ENCODE data around the gene CDH4. TPM values are rescaled to one million over a fixed set of nuclear protein-coding genes. Genes with fewer than 3 reads are reported as not detected.
A peak's percentile ranks its signal among the peaks of the same experiment; 100 is the strongest.

Gene CDH4
- total RNA-seq, 1 donor from 2014 or later = under 0.01 TPM

DNA sequence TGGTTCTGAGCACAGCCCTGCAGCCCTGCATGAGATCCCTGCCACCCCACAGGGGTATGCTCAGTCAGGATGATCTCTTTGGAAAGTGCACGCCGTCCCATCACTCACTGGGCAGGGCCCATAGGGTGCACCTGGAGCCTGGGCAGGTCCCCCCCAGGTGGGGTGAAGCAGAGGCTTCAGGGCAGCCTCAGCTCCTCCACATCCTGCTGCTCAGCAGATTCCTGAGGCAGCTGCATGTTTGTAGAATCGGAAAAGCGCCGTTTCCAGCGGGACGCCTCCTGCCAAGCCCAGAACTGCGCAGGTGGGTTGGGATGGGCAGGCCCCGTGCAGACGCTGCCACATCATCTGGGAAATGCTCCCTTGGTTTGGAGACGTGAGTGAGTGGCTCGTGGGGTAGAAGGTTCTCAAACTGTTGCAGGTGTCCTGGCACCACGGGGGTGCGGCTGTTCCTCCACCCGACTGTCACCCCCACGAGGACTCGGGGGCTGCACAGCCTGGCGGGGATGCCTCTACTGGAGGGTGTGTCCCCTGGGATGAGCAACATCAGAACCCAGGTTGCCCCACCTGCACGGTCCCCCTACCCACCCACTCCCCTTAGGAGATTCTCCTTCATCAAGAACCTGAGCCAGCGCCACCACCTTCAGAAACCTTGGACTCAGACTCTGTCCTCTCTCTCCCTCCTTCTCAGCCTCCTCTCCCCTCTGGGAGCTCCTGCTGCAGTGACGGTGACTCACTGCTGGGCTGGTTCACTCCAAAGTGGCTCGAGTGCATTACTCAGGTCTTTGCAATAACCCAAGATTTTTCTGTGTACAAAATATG lies 479.5 kb downstream of the CDH4 start:
- DNase-seq (ENCODE audit: low read depth in 2 of 2) = no peak

DNA sequence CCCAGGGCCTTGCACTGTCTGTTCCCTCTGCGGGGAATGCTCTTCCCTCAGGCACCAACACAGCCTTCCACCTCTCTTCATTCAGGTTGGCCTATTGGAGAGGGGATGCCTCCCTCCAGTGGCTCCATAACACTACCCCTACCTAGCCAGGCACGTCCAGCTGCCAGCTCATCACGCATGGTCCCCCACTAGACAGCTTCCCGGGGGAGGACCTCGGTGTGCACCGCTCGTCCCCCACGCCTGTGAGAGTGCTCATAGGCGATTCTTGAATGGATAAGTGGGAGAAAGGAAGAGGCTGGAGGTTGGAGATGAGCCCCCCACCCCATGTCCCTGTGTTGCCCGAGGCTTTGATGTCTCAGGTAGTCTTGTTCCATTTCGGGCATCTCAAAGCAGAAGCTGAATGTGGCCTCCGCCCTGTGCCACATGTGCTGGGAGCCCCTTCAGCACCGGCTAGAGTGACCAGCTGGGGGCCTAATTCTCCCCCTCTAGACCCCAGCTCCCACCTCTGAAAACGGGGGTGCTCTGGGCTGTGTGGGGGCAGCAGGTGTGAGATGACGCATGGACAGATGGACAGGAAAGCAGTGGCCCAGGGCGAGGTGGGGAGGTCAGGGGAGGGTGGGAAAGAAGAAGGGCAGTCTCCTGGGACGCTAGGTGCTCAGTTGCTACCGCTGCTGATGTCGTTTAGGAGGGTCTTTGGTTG lies 480.6 kb downstream of the CDH4 start:
- no peak for DNase-seq (ENCODE audit: low read depth in 2 of 2)

DNA sequence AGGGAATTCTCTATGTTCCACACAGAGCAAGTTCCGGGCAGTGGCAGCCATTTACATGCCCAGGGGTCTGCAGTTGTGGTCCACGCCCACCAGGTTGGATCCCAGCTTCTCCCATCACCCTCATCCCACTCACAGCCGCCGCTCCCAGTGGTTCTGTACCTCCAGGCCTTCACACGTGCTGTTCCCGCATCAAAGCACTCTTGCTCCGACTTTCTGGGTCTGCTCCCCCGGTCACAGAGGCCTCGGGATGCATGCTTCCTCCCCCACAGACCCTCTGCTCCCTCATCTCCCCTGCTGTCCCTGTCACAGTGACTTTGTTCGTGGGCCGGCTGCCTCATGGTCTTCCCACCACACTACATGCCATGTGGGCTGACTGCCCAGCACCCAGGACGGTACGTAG lies 481.2 kb downstream of the CDH4 start:
- DNase-seq (ENCODE audit: low read depth in 2 of 2) = no peak

DNA sequence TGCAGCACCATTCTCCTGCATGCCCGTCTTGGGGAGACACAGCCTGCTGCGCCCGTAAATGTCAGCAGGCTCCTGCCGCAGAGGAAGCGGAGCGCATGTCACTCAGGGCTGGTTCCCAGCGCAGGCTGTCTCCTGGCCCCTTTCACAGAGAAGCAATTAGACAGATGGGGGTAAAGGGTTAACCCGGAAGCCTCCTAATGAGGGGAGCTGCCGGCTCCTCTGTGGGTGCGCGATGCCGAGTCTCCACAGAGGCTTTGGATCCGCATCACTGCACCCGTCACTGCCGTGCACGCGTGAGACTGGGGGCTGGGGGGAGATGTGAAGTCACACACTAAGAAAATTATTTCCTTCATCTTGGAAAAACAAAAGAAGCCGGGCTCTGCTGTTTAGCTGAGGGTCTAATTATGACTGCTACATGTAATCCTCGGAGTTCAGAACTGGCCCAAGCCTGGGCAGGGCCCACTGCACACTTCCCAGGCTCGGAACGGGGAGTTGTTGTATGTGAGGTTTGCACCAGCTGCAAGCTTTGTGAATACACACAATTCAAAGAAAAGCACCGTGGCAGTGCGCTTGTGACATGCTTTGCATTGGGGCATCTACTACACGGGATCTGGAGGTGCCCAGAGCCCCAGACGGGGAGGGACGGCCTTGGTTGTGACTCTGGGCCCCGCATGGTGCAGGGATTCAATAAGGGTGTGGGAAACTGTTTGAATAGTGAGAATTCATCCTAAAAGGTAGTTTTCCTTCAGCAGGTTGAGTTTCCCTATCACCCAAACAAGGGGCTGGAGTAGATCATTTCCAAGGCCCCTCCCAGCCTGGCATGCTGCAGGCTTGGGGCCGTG lies 482.1 kb downstream of the CDH4 start:
- DNase-seq (ENCODE audit: low read depth in 2 of 2) = no peak

DNA sequence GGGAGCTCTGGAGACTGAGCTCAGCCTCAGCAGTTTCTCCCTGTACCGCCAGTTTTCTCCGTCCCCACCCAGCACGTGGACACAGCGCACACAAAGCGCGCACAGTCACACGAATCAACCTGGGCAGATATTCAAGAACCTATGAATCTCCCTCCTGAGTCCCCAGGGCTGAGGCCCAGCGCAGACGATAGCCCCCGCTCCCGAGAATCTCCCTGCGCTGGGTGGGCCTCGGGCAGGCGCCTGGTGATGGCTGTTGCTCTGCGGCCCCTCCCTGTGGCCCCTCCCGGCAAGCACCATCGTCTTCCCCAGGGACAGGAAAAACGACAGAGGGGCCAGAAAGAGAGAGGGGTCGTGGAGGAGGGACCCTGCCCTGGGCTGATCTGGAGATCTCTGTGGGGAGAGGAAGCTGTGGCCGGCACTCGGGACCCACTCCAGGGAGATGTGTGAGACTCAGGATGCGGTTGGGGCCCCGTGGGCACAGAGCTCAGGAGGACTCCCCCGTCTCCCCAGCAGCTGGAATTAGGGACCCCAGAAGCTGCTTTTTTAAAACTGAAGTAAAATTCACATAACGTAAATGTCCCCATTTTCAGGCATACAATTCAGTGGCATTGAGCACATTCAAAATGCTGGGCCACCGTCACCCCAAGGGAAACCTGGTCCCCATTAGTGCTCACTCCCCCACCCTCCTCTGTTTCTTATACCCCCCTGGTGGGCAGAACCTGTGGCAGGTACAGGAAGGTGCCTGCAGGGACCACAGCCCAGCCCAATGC lies 482.9 kb downstream of the CDH4 start:
- no peak for DNase-seq (ENCODE audit: low read depth in 2 of 2)

DNA sequence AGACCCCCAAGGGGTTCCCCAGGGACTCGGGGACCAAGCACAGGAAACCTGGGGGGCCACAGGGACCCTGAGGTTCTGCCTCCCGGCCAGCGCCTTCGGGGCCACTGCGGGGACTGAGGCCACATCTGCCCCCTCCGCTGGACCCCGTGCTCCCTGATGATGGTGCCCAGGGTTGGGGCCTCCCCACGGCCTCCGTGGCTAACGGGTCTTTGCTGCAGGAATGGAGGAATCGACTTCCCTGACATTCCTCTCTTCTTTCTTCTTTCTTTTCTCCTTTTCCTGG lies 483.4 kb downstream of the CDH4 start:
- DNase-seq (ENCODE audit: low read depth in 2 of 2) = no peak

DNA sequence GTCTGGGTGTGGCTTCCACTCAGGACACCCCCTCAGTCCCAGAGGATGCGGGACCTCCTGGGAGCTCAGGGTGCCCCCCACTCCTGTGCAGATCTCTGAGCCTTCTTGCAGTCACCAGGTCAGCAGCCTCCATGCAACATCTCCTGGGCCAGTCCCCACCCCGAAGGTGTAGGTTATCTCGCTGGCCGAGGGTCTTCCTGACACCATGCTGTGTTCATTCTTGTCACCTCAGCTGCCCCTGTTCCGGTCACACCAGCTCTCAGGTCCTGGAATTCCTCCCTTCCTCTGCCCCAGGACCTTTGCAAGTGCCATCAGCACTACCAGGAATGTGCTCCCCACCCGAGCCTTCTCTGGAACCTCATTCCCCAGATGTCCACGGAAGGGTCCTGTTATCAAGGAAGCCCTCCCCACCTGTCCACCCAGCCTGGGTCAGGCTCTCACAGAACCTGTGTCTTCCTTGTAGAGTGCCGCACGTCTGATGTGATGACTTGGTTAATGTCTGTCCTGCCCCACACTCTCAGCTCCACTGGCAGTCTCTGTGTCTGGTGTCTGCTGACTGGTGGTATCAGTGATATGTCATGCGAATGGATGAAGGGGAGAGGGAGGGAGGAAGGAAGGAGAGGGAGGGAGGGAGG lies 484.1 kb downstream of the CDH4 start:
- DNase-seq (ENCODE audit: low read depth in 2 of 2) = no peak

DNA sequence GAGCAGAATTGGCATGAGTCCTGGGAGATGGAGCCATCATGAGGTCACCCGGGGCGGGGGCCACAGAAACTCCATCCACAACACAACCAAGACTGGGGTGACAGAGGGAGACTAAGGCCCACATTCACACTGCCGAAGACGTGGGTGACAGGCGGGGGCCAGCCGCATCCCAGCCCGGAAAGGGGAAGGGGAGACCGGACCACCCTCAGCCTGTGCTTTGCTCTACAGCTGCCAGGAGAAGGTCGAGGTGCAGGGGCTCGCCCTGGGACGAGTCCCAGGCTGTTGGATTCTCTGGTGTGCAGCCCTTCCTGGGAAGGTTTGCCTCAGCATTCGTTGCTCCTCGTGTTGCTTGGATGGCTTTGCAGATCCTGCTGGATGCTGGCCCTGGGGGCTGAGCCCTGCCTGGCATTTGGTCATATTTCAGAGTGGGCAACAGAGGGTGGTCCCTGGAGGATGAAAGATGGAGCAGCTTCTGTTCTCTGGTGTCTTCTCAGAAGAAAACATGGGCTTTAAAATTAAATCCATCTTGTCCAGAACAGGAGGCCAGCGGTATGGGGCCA lies 484.8 kb downstream of the CDH4 start:
- no peak for DNase-seq (ENCODE audit: low read depth in 2 of 2)

DNA sequence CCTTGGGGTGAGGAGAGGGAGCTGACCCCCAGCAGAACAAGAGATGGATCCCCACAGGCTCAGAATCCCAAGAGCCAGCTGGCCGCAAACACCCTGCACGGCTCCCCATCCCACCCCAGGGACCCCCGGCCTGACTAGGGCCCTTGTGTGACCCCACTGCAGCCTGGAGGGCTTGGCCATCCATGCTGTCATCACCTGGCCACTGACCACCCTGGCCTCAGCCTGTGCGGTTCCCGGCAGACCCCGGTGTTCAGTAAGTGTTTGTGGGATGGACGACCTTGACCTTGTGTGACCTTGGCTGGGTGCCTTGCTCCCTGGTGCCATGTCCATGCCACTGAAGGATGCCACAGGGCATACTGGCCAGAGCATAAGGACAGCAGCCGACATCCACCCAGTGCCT lies 485.3 kb downstream of the CDH4 start:
- DNase-seq (ENCODE audit: low read depth in 2 of 2) = no peak

DNA sequence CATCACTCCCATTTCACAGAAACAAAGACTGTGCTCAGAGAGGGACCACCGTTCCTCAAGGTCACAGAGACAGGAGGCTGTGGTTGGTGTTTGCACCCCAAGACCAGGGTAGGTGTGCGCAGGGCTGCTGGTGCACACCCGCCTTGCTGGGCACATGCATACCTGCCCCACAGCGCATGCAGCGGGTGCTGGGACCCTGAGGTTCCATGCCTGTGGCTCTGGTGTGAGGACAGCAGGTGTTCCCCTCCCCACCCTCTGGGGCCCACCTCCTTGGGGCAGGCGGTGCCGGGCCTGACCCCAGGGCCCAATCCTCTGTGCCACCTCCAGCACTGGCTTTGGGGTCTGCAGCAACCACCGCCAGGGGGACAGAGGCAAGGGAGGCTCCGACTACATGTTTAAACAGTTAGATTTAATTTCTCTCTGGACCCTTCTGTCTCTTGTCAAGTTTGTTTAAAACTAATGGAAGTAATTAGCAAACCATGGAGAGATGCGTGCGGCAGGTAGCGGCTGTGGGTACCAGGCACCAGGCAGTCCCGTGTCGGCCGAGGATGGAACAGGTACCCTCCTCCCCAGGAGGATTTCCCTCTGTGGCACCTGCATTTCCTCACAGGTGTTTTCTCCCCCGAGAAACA lies 485.9 kb downstream of the CDH4 start:
- no peak for DNase-seq (ENCODE audit: low read depth in 2 of 2)

DNA sequence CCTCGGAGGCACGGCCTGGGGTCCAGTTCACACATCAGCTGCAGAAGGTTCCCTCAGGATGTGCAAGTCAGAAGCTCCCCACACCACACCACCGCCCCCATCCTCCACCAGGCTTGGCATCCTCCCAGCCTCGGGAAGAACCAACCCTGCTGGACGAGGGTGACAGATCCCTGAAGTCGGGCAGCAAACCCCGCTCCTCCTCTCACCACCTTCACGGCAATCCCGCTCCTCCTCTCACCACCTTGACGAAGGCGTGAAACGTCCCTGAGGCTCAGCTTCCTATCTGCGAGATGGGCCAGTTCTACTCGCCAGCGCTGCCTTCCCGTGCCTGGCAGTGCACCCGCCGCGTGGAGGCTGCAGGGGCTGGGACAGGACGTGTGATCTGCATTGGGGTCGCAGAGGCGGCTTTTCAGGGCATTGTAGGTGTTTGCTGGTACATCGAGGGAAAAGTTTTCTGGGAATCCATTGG lies 486.6 kb downstream of the CDH4 start:
- DNase-seq (ENCODE audit: low read depth in 2 of 2) = no peak

DNA sequence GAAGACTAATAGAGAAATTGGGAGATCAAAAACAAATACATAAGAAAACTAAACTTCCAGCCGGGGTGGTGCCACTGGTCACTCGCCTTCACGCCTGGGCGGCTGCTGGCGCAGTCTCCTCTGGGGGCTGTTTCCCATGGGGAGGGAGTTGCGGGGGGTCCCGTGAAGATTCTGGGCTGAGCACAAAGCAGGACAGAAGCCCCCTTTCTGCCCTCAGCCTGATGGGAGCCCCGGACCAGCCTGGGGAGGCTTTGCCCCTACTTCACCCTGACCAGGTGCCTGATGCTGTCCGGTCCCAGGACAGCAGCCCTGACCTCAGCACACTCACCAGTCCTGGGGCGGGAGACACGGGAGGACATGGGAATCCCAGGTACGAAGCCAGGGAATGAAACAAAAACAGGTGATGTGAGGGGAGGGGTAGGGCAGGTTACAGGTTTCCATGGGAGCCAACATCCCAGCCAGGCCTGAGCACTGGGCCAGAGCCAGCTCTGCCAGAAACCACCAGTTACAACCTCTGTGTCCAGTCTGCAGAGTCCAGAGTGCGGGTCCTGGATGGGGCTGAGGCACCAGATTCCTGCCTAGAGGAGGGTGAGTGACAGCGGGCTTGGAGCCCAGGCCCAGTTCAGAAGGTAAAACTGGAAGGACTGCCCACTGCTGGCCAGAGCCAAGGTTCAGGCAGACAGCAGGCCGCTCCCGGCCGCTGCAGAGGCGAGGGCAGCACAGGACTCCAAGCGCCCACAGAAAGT lies 487.2 kb downstream of the CDH4 start:
- no peak for DNase-seq (ENCODE audit: low read depth in 2 of 2)

DNA sequence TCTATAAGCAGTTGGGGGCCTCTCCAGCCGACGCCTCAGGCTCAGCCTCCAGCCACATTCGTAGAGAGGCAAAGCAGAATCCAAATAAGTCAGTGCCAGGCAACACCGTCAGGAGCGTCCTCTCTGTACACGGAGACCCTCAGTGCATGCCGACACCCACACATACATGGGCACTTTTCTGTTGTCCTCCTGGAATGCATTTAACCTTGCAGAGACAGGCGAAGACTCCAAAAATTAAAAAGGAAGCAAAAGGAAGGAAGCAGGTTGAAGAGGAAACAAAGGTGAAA lies 487.7 kb downstream of the CDH4 start:
- DNase-seq (ENCODE audit: low read depth in 2 of 2) = no peak

DNA sequence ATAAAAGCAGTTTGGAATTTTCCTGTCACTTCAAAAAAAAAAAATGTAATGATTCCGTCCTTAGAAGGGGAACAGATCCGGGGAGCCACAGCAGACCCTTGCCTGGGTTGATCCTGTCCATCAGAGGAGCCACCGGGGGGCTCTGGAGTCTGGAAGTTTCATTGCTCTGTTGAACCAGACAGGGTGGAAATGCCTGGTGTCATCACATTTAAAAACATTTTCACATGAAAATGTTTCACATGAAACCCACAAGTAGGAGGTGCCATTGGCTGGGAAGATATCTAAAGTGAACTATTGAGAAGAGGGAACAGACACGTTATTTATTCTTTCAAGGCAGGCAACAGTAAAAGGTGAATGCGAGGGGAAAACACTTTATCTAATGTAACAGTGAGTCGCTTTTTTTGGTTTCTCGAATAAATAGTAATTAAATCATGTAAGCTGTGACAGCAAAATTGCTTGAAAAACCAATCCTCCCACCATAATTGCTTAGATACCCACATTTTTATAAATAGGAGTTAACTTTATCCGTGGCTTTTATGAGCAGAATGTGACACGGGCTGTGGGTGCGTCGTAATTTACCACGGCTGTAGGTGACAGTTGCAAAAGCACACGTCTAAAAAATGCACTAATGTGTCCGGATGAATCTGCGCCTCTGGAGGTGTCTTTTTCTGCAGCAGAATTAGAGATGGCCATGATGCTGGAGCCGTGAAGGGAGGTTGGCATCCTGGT lies 490.2 kb downstream of the CDH4 start:
- no peak for DNase-seq (ENCODE audit: low read depth in 2 of 2)

DNA sequence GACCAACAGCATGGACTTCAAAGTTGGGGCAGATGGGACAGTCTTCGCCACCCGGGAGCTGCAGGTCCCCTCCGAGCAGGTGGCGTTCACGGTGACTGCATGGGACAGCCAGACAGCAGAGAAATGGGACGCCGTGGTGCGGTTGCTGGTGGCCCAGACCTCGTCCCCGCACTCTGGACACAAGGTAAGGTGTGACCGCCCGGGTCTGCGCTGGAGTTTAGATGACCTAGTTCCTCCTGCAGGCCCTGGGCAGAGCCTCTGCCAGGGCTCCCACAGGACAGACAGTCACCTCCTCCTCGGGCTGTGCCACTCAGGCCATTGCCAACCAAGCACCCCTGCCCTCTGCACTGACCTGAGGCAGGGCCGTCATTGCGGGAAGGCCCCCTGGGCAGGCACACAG lies 491.5 kb downstream of the CDH4 start:
- no peak for DNase-seq (ENCODE audit: low read depth in 2 of 2)

DNA sequence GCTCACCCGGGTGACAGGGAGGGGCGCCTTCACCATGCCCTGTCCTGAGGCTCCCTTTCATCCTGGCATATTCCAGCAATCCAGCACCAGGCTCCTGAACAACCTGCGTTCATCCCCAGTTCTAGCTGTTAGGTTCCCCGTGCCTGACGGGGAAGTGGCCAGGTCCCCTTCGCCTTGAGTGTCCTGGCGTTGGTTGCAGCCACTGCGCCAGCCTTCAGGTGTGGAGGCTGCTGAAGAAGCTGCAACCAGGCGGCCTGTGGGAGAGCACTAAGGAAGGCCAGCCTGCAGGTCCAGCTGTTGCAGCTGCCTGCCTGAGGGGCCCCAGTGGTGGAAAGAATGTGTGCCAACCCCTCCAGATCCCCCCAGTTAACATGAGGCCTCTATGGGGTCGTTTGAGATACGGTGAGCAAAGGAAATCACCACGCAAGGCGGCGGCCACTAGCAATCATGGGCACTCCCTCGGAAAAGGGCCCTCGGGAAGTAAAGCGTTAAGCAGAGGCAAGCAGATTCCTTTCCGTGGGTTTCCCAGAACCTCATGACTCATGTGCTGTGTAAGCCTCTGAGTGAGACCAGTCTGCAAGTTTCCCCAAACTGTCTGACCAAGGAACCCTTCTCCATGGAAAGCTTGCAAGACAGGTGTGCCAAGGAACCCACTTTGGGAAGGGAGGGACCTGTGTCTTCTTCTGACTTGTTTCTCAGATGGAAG lies 492.8 kb downstream of the CDH4 start:
- peak in 1 of 2 donors; percentile 5 for DNase-seq (ENCODE audit: low read depth in 2 of 2)

DNA sequence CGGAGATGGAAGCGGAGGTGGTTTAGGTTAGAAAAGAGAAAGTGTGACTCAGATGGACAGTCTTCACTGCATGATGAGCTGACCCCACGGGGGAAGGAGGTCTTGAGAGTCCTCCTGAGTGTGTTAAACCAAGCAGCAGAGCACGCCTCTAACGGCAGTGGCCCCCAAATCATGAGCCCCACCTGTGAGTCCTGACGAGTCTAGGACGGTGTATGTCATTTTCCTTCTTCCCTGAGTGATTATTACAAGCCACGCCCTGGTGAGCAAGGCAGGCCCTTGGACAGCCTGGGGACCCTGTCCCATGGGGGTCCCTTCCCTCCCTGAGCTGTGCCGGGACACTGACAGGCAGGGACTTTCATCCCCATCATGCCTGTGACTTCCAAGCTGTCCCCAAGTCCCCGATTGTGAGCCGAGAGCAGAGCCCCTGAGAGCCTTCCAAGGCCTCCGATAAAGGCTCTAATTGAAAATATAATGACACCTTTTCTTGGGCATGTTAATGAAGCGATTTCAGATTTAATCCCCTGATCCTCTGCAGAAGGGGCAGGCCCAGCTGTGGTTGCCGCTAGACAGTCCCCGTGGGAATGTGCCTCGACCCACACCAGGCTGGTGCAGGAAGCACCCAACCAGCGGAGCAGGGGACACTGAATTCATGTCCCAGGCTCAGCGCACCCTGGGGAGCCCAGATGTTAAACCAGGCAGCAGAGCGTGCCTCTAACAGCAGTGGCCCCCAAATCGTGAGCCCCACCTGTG lies 493.5 kb downstream of the CDH4 start:
- DNase-seq (ENCODE audit: low read depth in 2 of 2) = no peak

DNA sequence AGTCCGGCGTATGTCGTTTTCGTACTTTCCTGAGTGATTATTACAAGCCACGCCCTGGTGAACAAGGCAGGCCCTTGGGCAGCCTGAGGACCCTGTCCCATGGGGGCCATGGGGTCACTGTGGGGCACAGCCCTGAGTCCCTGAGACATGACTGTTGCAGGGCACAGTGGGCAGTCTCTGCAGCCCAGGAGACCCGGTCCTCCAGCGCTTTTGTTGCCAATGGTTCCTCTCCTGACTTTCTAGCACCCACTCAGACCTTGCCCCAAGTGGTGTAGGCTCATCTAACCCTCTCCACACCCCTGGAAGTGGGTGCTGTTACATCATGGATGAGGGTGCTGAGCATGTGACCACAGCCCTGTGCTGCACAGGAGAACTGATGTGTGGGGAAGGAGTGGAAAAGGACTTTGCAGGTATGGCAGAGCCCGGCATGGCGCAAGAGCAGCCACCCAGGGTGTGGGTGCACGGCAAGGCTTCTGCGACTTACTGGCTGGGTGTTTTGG lies 494.1 kb downstream of the CDH4 start:
- DNase-seq (ENCODE audit: low read depth in 2 of 2) = no peak
